Astrocyte (in vitro differentiated cells and primary cell): Measurements from ENCODE around the gene PPM1M. TPM values are rescaled to one million over a fixed set of nuclear protein-coding genes. Genes with fewer than 3 reads are reported as not detected.

Experiments
- DNase-seq: peaks from one replicate; pipeline ENCODE4 v3.0.0-alpha.2; 2010; ENCODE audit warnings: low read depth
- FAIRE-seq: peaks from 2 replicates; lab custom pipeline; 2011; peaks lifted over from hg19 to GRCh38; lab: Jason Lieb, UNC
- H2AFZ ChIP-seq: 2 replicates; pipeline ENCODE4 v1.6.0; 2012; ENCODE audit warnings: low read depth, low read length, inconsistent platforms
- H3K27ac ChIP-seq: 2 replicates; pipeline ENCODE4 v1.5.1; 2011; ENCODE audit warnings: low read depth, low read length, inconsistent platforms
- H3K27me3 ChIP-seq: 2 replicates; pipeline ENCODE4 v1.6.0; 2011; ENCODE audit warnings: low read length, inconsistent platforms; ENCODE audit not compliant: insufficient read depth
- H3K36me3 ChIP-seq: 2 replicates; pipeline ENCODE4 v1.5.1; 2011; ENCODE audit warnings: low read length, inconsistent platforms; ENCODE audit not compliant: insufficient read depth
- H3K4me1 ChIP-seq: 2 replicates; pipeline ENCODE4 v1.5.1; 2011; ENCODE audit warnings: low read length, inconsistent platforms; ENCODE audit not compliant: insufficient read depth
- H3K4me2 ChIP-seq: 2 replicates; pipeline ENCODE4 v1.6.0; 2012; ENCODE audit warnings: low read length, inconsistent platforms
- H3K4me3 ChIP-seq: 2 replicates; pipeline ENCODE4 v1.5.1; 2011; ENCODE audit warnings: low read depth, mild to moderate bottlenecking, low read length, inconsistent platforms; ENCODE audit not compliant: insufficient read depth
- H3K79me2 ChIP-seq: 2 replicates; pipeline ENCODE4 v1.6.0; 2012; ENCODE audit warnings: mild to moderate bottlenecking, low read length, inconsistent platforms; ENCODE audit not compliant: insufficient read depth
- H3K9ac ChIP-seq: 2 replicates; pipeline ENCODE4 v1.6.0; 2012; ENCODE audit warnings: mild to moderate bottlenecking, low read length, inconsistent platforms
- H3K9me3 ChIP-seq: 2 replicates; pipeline ENCODE4 v1.5.1; 2012; ENCODE audit warnings: low read depth, mild to moderate bottlenecking, low read length, inconsistent platforms; ENCODE audit not compliant: insufficient read depth
- H4K20me1 ChIP-seq: 2 replicates; pipeline ENCODE4 v1.6.0; 2012; ENCODE audit warnings: low read length, inconsistent platforms; ENCODE audit not compliant: insufficient read depth
- H3K27ac Mint-ChIP-seq: one replicate; pipeline ENCODE4 v1.8.0; 2021; ENCODE audit warnings: mild to moderate bottlenecking, mixed read lengths; ENCODE audit not compliant: unreplicated experiment
- H3K27me3 Mint-ChIP-seq: one replicate; pipeline ENCODE4 v1.8.0; 2021; ENCODE audit warnings: low read depth, mixed read lengths; ENCODE audit not compliant: unreplicated experiment
- H3K36me3 Mint-ChIP-seq: one replicate; pipeline ENCODE4 v1.8.0; 2021; ENCODE audit warnings: low read depth, mixed read lengths; ENCODE audit not compliant: unreplicated experiment
- H3K4me1 Mint-ChIP-seq: one replicate; pipeline ENCODE4 v1.8.0; 2021; ENCODE audit warnings: low read depth, mixed read lengths; ENCODE audit not compliant: unreplicated experiment
- H3K4me3 Mint-ChIP-seq: one replicate; pipeline ENCODE4 v1.8.0; 2021; ENCODE audit warnings: mild to moderate bottlenecking, moderate library complexity, mixed read lengths; ENCODE audit not compliant: unreplicated experiment
- H3K9me3 Mint-ChIP-seq: one replicate; pipeline ENCODE4 v1.8.0; 2021; ENCODE audit warnings: mild to moderate bottlenecking, mixed read lengths; ENCODE audit not compliant: unreplicated experiment
- EZH2 ChIP-seq: IDR thresholded peaks from 2 replicates; pipeline ENCODE4 v1.6.1; 2012; ENCODE audit warnings: mild to moderate bottlenecking, low read length, inconsistent platforms; ENCODE audit not compliant: insufficient read depth
- total RNA-seq: library from RNA; stranded (reverse); gene quantifications from 2 replicates; pipeline ENCODE4 v1.2.1, GENCODE V29; 2021
- TF ChIP-seq, protein P1 (sequence below): IDR thresholded peaks from 2 replicates; pipeline ENCODE4 v1.5.1; 2011; ENCODE audit warnings: low read depth, mild to moderate bottlenecking, inconsistent platforms, low read length, moderate library complexity; ENCODE audit not compliant: insufficient read depth

The PPM1M gene
- total RNA-seq, 1 donor from 2014 or later: 9.1 TPM

DNA sequence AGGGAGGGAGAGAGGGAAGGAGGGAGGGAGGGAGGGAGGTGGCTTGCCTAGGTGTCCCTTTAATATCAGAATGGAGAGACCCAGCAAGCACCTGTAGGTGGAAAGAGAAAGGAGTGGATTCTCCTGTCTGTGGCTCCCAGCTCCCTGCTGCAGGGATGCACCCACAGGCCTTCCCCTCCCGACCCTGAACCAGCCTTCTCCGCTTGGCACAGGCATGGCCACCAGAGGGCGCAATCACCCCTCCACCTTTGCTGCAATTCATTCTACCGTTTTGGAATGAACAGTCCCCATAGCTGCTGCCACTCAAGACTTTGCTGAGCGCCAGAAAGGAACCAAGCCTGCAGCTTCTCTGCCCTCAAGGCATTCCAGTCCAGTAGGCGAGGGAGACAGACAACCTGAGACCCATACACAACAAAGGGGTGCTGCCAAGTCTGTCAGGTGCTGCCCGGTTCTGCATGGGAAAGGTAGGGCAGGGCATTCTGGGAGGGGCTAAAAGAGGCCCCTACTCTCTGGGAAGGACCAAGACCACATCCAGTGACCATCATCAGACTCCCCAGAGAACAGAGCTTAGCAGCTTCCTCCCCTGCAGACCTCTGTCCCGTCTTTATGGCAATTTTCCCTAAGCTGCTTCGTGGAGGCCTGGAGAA, 25.1 kb upstream of the PPM1M start:
- Histone ChIP-seq H4K20me1 (peaks cover 5% of the 10 kb centered on the region), H3K9ac (no peak overlapping the region), H3K4me1 (peaks cover 22% of the 10 kb centered on the region), H3K79me2 (no peaks in the 10 kb centered on the region), H3K4me2 (no peak overlapping the region), H3K27ac (no peak overlapping the region), H3K36me3 (peaks cover 3% of the 10 kb centered on the region), H2AFZ (no peak overlapping the region), H3K4me3 (no peak overlapping the region), H3K9me3 (no peaks in the 10 kb centered on the region), H3K27me3 (no peaks in the 10 kb centered on the region)
- DNase-seq: no peak
- H3K27ac Mint-ChIP-seq: no peak overlapping the region
- no peak for TF ChIP-seq EZH2
- TF ChIP-seq, protein P1, sequence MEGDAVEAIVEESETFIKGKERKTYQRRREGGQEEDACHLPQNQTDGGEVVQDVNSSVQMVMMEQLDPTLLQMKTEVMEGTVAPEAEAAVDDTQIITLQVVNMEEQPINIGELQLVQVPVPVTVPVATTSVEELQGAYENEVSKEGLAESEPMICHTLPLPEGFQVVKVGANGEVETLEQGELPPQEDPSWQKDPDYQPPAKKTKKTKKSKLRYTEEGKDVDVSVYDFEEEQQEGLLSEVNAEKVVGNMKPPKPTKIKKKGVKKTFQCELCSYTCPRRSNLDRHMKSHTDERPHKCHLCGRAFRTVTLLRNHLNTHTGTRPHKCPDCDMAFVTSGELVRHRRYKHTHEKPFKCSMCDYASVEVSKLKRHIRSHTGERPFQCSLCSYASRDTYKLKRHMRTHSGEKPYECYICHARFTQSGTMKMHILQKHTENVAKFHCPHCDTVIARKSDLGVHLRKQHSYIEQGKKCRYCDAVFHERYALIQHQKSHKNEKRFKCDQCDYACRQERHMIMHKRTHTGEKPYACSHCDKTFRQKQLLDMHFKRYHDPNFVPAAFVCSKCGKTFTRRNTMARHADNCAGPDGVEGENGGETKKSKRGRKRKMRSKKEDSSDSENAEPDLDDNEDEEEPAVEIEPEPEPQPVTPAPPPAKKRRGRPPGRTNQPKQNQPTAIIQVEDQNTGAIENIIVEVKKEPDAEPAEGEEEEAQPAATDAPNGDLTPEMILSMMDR: peak; percentile 87
- FAIRE-seq: no peak
- no peaks in the 10 kb centered on the region for H3K9me3 Mint-ChIP-seq
- H3K4me3 Mint-ChIP-seq: no peak overlapping the region
- peaks cover 11% of the 10 kb centered on the region for H3K36me3 Mint-ChIP-seq
- peaks cover 12% of the 10 kb centered on the region for H3K4me1 Mint-ChIP-seq
- peaks cover 9% of the 10 kb centered on the region for H3K27me3 Mint-ChIP-seq

- H4K20me1 ChIP-seq: peaks cover 5% of the 10 kb centered on the region
- no peak for FAIRE-seq
Observed at GRCh38 chr3:52221141-52221562, 24.4 kb upstream of the PPM1M start.

More at GRCh38 chr3:52221141-52221562, 24.4 kb upstream of the PPM1M start:
- no peaks in the 10 kb centered on the region for H3K27me3 ChIP-seq
- H2AFZ ChIP-seq: no peak overlapping the region
- H3K36me3 ChIP-seq: no peaks in the 10 kb centered on the region
- no peaks in the 10 kb centered on the region for H3K79me2 ChIP-seq
- H3K4me2 ChIP-seq: no peak overlapping the region
- H3K4me1 ChIP-seq: peaks cover 22% of the 10 kb centered on the region
- TF ChIP-seq, protein P1: no peak
- no peak for TF ChIP-seq EZH2
- Mint-ChIP-seq H3K27ac (no peak overlapping the region), H3K27me3 (peaks cover 9% of the 10 kb centered on the region), H3K9me3 (no peaks in the 10 kb centered on the region), H3K4me1 (peaks cover 12% of the 10 kb centered on the region), H3K36me3 (peaks cover 6% of the 10 kb centered on the region), H3K4me3 (no peak overlapping the region)
- H3K4me3 ChIP-seq: no peak overlapping the region
- no peak for DNase-seq
- H3K27ac ChIP-seq: no peak overlapping the region
- no peak overlapping the region for H3K9ac ChIP-seq
- H3K9me3 ChIP-seq: no peaks in the 10 kb centered on the region
